SKM-1 treated with dmso at 0.1 percent for 144 hours (cell line): ENCODE measurements around the gene RNF212.
A peak's percentile ranks its signal among the peaks of the same experiment; 100 is the strongest.

Experiments
- DNase-seq: peaks from one replicate; lab custom pipeline; 2025; ENCODE audit not compliant: unreplicated experiment; lab: John Stamatoyannopoulos, UW

Gene RNF212

DNA sequence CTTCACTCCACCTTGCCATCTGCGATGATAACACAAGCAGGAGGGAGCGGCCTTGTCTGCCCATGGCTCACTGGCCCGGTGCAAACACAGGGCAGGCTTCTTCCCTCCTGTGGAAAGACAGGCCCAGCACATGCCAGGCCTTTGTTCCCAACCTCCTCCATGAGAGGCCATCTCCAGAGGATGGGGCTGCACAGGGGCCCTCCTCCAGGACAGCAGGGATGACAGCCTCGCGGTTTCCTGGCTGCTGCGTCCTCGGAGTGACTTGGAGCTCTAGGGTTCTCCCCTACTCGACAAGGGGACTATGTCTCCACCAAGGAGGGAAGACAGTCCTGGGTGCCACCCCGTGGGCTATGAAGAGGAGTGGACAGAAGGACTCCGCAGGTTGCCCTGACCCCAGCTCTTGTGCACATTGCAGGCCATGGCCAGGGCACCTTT, 21.8 kb downstream of the RNF212 start:
- DNase-seq = no peak

- DNase-seq = no peak
Measured at GRCh38 chr4:1090465-1091440, 22.6 kb downstream of the RNF212 start.

GRCh38 chr4:1090036-1090435, 23.3 kb downstream of the RNF212 start:
- no peak for DNase-seq

DNA sequence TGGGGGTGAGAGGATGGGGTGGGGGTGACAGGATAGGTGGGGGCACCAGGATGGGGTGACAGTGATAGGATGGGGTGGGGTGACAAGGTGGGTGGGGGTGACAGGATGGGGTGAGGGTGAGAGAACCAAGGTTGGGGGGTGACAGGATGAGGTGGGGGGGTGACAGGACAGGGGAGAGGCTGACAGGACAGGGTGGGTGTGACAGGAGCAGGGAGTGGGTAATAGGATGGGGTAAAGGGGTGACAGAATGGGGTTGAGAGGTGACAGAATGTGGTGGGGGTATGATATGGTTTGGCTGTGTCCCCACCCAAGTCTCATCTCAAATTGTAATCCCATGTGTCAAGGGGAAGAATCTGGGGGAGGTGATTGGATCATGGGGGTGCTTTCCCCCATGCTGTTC, 26.0 kb downstream of the RNF212 start:
- no peak for DNase-seq

- DNase-seq = no peak
Measured at GRCh38 chr4:1086011-1086410, 27.4 kb downstream of the RNF212 start.

- DNase-seq = no peak
Measured at GRCh38 chr4:1085404-1085799, 28.0 kb downstream of the RNF212 start.

- DNase-seq = no peak
Measured at GRCh38 chr4:1084796-1085403, 28.5 kb downstream of the RNF212 start.

DNA sequence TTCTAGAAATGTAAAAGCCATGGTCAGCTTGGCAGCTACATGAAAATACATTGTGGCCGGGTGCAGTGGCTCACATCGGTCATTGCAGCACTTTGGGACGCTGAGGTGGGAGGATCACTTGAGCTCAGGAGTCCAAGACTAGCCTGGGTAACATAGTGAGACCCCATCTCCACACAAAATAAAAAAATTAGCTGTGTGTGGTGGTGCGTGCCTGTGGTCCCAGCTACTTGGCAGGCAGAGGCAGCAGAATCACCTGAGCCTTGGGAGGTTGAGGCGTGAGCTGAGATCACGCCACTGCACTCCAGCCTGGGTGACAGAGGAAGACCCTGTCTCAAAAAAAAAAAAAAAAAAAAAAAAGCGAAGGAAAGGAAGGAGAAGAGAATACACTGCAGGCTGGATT, 29.0 kb downstream of the RNF212 start:
- DNase-seq = no peak

DNA sequence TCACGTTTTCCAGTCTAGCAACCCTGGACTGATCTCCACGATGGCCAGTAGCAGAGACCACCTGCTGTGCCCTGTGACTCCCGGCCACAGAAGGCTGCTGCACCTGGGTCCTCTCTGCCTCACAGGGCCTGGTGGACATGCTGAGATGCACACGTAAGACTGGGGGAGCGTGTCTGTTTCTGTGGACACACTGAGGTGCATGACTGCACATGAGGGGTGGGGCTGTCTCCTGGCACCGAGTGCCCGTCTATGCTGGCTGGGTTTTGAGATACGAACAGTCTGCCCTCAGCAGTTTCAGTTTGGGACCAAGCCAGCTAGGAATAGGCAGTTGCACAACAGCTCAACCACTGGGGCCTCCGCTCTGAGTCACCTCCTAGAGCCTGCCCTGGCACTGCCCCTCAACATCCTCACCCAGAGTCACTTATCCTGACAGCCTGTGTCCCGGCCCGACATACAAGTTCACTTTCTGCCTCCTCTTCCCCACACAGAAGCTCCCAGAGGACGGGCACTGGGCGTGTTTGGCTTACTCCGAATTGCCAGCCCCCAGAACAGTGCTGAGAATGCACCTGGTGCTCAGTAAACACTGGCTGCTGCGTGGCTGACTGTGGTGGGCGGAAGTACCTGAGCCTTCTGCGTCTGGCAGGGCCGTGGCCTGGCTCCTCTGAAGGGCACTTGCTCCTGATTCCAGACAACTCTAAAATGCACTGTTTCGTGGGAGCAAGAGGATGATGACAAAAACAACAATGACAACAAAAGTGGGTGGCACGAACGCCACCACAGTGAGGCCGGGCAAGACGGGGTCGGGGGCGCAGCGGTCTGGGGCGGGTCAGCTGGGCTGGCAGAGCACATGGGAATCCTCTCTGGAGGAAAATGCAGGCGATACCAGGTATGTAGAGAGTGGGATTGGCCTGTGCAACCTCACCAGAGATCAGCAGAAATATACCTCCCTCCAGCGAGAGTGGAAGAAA, 30.9 kb downstream of the RNF212 start:
- peak; percentile 88 for DNase-seq

DNA sequence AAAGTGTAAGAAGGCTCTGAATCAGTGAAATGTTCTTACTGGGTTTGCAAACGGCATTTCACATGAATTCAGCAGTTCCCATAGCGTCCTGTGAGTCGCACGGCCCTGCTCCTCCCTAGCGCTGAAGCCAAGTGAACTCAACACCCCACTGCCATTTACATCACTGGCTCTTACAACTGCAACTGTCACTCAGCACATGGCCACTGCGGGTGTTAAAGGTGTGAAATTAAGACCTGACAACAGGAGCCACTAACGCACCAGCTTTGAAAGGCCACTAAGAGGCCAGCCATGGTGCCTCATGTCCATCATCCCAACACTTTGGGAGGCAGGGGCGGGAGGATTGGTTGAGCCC, 31.7 kb downstream of the RNF212 start:
- DNase-seq = no peak

DNA sequence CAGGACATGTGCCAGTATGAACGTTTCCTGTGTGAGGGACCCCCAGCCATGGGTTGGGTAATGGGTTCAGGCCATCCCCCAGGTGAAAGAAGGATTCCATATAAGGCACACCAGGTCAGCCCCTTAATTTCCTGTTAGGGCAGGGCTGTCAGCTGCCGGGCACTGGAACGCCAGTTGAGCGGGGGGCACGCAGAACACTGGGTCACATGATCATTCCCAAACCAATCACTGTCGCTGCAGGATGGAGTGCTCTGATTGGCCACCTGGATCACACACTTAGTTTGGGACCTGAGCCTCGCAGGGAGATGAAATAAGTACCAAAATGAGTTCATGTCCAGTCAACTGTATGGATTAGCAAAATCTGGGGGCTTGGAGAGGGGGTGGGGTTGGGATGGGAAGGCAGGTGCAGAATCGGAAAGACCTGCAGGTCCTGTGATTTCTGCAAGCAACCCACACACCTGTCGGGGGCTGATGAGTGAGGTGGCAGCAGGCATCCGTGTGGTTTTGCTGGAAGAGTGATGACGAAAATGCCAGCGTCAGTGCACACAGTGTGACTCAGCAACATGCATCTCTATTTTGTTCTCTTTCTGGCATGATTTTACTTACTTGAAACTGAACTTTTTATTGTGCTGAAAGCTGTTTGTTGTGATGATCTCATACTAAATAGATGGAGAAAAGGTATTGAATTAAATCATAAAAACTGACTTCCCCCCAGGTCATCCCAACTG, 32.2 kb downstream of the RNF212 start:
- no peak for DNase-seq

- no peak for DNase-seq
Measured at GRCh38 chr4:1080432-1080831, 32.9 kb downstream of the RNF212 start.

DNA sequence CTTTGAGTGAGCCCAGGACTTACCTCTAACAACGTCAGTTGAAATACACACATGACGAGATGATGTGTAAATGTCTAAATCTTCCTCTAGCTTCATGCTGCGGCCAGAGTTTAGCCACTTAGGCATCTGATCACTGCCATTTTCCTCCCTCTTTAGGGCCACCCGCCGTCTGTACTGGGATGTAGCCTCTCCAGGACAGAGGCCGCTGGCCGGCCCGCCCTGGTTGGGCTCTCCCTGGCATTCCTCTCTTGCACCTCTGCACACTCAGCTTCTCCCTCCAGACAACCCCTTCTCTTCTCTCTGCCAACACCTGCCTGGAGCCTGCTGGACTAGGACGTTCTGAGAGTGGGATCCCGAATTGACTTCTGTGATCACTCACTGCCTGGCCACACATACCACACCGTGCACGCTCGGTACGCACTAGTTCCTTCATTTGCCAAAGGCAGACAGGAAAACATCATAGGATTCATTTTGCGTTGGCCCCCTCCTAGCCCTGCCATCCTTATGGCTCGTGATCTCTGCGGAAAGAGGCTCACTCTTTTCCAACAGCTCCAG, 33.6 kb downstream of the RNF212 start:
- no peak for DNase-seq

- DNase-seq = no peak
Measured at GRCh38 chr4:1078490-1078889, 34.9 kb downstream of the RNF212 start.

DNA sequence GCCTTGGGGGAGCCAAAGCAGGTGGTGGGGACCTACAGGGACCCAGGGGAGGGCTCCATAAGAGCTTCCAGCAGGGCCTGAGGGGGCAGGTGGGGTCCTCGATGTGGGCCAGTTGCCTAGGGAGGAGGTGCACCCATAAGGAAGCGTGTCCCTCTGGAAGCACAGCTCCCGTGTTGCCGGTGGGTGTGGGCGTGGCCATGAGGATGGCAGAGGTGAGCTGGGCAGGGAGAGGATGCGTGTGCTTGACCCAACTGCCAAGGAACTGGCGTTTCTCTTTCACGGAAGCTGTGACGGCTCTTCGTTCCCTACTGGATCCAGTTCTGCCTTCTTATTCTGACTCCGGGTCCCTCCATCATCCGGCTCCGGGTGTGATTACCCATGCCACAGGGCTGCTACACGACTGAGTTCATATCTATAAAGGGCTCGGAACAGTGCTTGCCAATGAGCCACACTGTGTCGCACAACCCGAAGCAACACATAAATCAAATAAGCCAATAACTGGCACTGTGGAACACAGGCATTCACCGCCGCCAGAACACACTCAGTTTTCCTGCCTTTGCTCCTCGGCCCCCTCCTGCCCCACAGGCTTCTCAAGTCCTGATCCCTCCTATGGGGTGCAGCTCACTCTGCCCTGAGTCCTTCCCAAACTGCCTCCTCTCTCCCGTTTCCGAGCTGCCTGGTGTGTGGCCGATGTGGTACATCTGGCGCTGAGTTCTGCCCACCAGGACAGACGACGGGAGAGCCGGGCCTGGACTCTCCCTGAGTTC, 35.5 kb downstream of the RNF212 start:
- DNase-seq = no peak

GRCh38 chr4:1075809-1076699, 37.3 kb downstream of the RNF212 start:
- no peak for DNase-seq

DNA sequence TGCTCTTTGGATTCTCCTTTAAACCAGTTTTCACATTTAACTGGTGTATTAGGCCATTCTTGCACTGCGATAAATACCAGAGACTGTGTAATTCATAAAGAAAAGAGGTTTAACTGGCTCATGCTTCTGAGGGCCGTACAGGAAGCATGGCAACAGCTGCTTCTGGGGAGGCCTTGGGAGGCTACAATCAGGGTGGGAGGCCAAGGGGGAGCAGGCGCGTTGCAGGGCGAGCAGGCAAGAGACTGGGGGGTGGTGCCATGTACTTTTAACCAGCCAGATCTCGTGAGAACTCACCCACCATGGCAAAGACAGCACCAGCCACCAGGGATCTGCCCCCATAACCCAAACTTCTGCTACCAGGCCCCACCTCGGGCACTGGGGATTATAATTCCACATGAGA, 38.1 kb downstream of the RNF212 start:
- no peak for DNase-seq

GRCh38 chr4:1074077-1074476, 39.3 kb downstream of the RNF212 start:
- no peak for DNase-seq
